HEK293 (cell line): ENCODE results near the gene CHMP4A.

ENCODE experiments used
- ELK4 ChIP-seq: IDR thresholded peaks from 2 replicates; pipeline ENCODE4 v1.6.1; 2011; ENCODE audit warnings: mild to moderate bottlenecking, low read depth, low read length, borderline replicate concordance
- GLIS1 ChIP-seq: fragments of 450-650 bp; formaldehyde crosslinking; IDR thresholded peaks from 2 replicates; pipeline ENCODE4 v1.5.1; 2016; ENCODE audit warnings: missing biosample characterization, missing genetic modification characterization
- HOXC10 ChIP-seq: sonication (generic); formaldehyde crosslinking; IDR thresholded peaks from 2 replicates; pipeline ENCODE4 v1.8.1; 2023; ENCODE audit warnings: mild to moderate bottlenecking, missing genetic modification reagents
- IKZF3 ChIP-seq: fragments of 450-650 bp; IDR thresholded peaks from 2 replicates; pipeline ENCODE4 v1.5.0; 2018; ENCODE audit warnings: missing biosample characterization, mild to moderate bottlenecking, missing genetic modification characterization, moderate library complexity
- KLF8 ChIP-seq: fragments of 450-650 bp; formaldehyde crosslinking; IDR thresholded peaks from 2 replicates; pipeline ENCODE4 v1.5.1; 2016; ENCODE audit warnings: missing biosample characterization, missing genetic modification characterization
- KLF9 ChIP-seq: fragments of 450-650 bp; formaldehyde crosslinking; IDR thresholded peaks from 2 replicates; pipeline ENCODE4 v1.5.1; 2016; ENCODE audit warnings: missing biosample characterization, missing genetic modification characterization, low read depth
- MEIS1 ChIP-seq: sonication (generic); formaldehyde crosslinking; IDR thresholded peaks from 2 replicates; pipeline ENCODE4 v1.8.1; 2022; ENCODE audit warnings: missing genetic modification reagents, mild to moderate bottlenecking, borderline replicate concordance
- MZF1 ChIP-seq: fragments of 450-650 bp; formaldehyde crosslinking; IDR thresholded peaks from 2 replicates; pipeline ENCODE4 v1.5.1; 2017; ENCODE audit warnings: missing biosample characterization, missing genetic modification characterization, borderline replicate concordance
- PATZ1 ChIP-seq: fragments of 450-650 bp; formaldehyde crosslinking; IDR thresholded peaks from 2 replicates; pipeline ENCODE4 v1.5.1; 2016; ENCODE audit warnings: missing biosample characterization, missing genetic modification characterization
- PBX3 ChIP-seq: sonication (generic); formaldehyde crosslinking; IDR thresholded peaks from 2 replicates; pipeline ENCODE4 v1.8.1; 2022; ENCODE audit warnings: mild to moderate bottlenecking, moderate library complexity, missing genetic modification reagents
- SCRT1 ChIP-seq: fragments of 450-650 bp; formaldehyde crosslinking; IDR thresholded peaks from 2 replicates; pipeline ENCODE4 v1.5.1; 2016; ENCODE audit warnings: missing biosample characterization, missing genetic modification characterization, borderline replicate concordance
- SETDB1 ChIP-seq: IDR thresholded peaks from one replicate; pipeline ENCODE4 v1.6.1; 2017; ENCODE audit warnings: mild to moderate bottlenecking, low read length, moderate library complexity, mixed read lengths; ENCODE audit not compliant: insufficient read length
- SP2 ChIP-seq: fragments of 450-650 bp; formaldehyde crosslinking; IDR thresholded peaks from 2 replicates; pipeline ENCODE4 v1.5.1; 2016; ENCODE audit warnings: missing biosample characterization, missing genetic modification characterization
- SP7 ChIP-seq: fragments of 450-650 bp; formaldehyde crosslinking; IDR thresholded peaks from 2 replicates; pipeline ENCODE4 v1.5.1; 2016; ENCODE audit warnings: missing biosample characterization, missing genetic modification characterization
- ZBTB44 ChIP-seq: fragments of 450-650 bp; IDR thresholded peaks from 2 replicates; pipeline ENCODE4 v1.5.1; 2018; ENCODE audit warnings: missing biosample characterization, mild to moderate bottlenecking, missing genetic modification characterization
- ZBTB49 ChIP-seq: fragments of 450-650 bp; formaldehyde crosslinking; IDR thresholded peaks from 2 replicates; pipeline ENCODE4 v1.5.1; 2016; ENCODE audit warnings: missing biosample characterization, missing genetic modification characterization, low read depth
- ZNF19 ChIP-seq: fragments of 450-650 bp; formaldehyde crosslinking; IDR thresholded peaks from 2 replicates; pipeline ENCODE4; 2016; ENCODE audit warnings: missing biosample characterization, missing genetic modification characterization, low read depth
- ZNF2 ChIP-seq: fragments of 450-650 bp; formaldehyde crosslinking; IDR thresholded peaks from 2 replicates; pipeline ENCODE4 v1.5.1; 2016; ENCODE audit warnings: missing biosample characterization, missing genetic modification characterization
- ZNF202 ChIP-seq: fragments of 450-650 bp; formaldehyde crosslinking; IDR thresholded peaks from 2 replicates; pipeline ENCODE4 v1.5.1; 2016; ENCODE audit warnings: missing biosample characterization, missing genetic modification characterization, borderline replicate concordance
- ZNF211 ChIP-seq: fragments of 450-650 bp; formaldehyde crosslinking; IDR thresholded peaks from 2 replicates; pipeline ENCODE4 v1.5.1; 2016; ENCODE audit warnings: low read depth, missing biosample characterization, missing genetic modification characterization
- ZNF223 ChIP-seq: fragments of 450-650 bp; formaldehyde crosslinking; IDR thresholded peaks from 2 replicates; pipeline ENCODE4 v1.5.1; 2016; ENCODE audit warnings: missing biosample characterization, missing genetic modification characterization
- ZNF26 ChIP-seq: fragments of 450-650 bp; formaldehyde crosslinking; IDR thresholded peaks from 2 replicates; pipeline ENCODE4 v1.5.1; 2016; ENCODE audit warnings: missing biosample characterization, missing genetic modification characterization
- ZNF324 ChIP-seq: fragments of 450-650 bp; formaldehyde crosslinking; IDR thresholded peaks from 2 replicates; pipeline ENCODE4 v1.5.1; 2016; ENCODE audit warnings: missing biosample characterization, missing genetic modification characterization
- ZNF571 ChIP-seq: fragments of 450-650 bp; formaldehyde crosslinking; IDR thresholded peaks from 2 replicates; pipeline ENCODE4 v1.5.0; 2017; ENCODE audit warnings: missing biosample characterization, missing genetic modification characterization
- ZNF600 ChIP-seq: fragments of 450-650 bp; formaldehyde crosslinking; IDR thresholded peaks from 2 replicates; pipeline ENCODE4 v1.5.1; 2016; ENCODE audit warnings: missing biosample characterization, missing genetic modification characterization
- ZNF658 ChIP-seq: fragments of 450-650 bp; formaldehyde crosslinking; IDR thresholded peaks from 2 replicates; pipeline ENCODE4; 2016; ENCODE audit warnings: missing biosample characterization, missing genetic modification characterization
- ZNF670 ChIP-seq: fragments of 450-650 bp; formaldehyde crosslinking; IDR thresholded peaks from 2 replicates; pipeline ENCODE4 v1.5.1; 2016; ENCODE audit warnings: missing biosample characterization, missing genetic modification characterization, low read depth
- ZNF701 ChIP-seq: fragments of 450-650 bp; formaldehyde crosslinking; IDR thresholded peaks from 2 replicates; pipeline ENCODE4 v1.5.1; 2016; ENCODE audit warnings: missing biosample characterization, missing genetic modification characterization
- ZNF76 ChIP-seq: fragments of 450-650 bp; formaldehyde crosslinking; IDR thresholded peaks from 2 replicates; pipeline ENCODE4; 2016; ENCODE audit warnings: low read depth, missing biosample characterization, missing genetic modification characterization, borderline replicate concordance
- ZNF830 ChIP-seq: fragments of 450-650 bp; IDR thresholded peaks from 2 replicates; pipeline ENCODE4 v1.5.0; 2018; ENCODE audit warnings: missing biosample characterization, missing genetic modification characterization, low read depth, mild to moderate bottlenecking, moderate library complexity
- ZNF843 ChIP-seq: fragments of 450-650 bp; formaldehyde crosslinking; IDR thresholded peaks from 2 replicates; pipeline ENCODE4 v1.5.1; 2016; ENCODE audit warnings: missing biosample characterization, missing genetic modification characterization
- ZSCAN30 ChIP-seq: fragments of 450-650 bp; IDR thresholded peaks from 2 replicates; pipeline ENCODE4 v1.5.1; 2018; ENCODE audit warnings: missing biosample characterization, mild to moderate bottlenecking, missing genetic modification characterization, moderate library complexity

The CHMP4A gene

GRCh38 chr14:24232121-24232644 lies 18.9 kb upstream of the CHMP4A start, which contains the start of gene NEDD8 (continued):
- TF ChIP-seq HOXC10 (CRISPR knock-in tag), result no peak
- TF ChIP-seq ZNF26 (tag by site-specific recombination), result no peak
- 0 out of 2 replicates have a peak, but pooled peaks have one; percentile 13 for TF ChIP-seq ZNF324 (tag by site-specific recombination)
- no peak for TF ChIP-seq ZNF670 (tag by site-specific recombination)
- no peak for TF ChIP-seq MEIS1
- peak; percentile 97 for TF ChIP-seq ZNF76 (tag by site-specific recombination)
- TF ChIP-seq ZNF830 (tag by site-specific recombination), result no peak
- TF ChIP-seq ZNF600, result no peak
- TF ChIP-seq ZNF2 (tag by site-specific recombination), result no peak
- TF ChIP-seq ZNF571 (tag by site-specific recombination), result no peak
- TF ChIP-seq ZSCAN30 (tag by site-specific recombination), result no peak
- TF ChIP-seq PBX3 (CRISPR knock-in tag), result no peak
- TF ChIP-seq KLF8 (tag by site-specific recombination), result peak; percentile 81; the same call in 1 of the 2 replicates
- no peak for TF ChIP-seq MZF1 (tag by site-specific recombination)
- no peak for TF ChIP-seq ZNF211 (tag by site-specific recombination)
- TF ChIP-seq KLF9 (tag by site-specific recombination), result peak; percentile 27; the same call in 1 of the 2 replicates
- 0 out of 2 replicates have a peak, but pooled peaks have one; percentile 31 for TF ChIP-seq IKZF3 (tag by site-specific recombination)
- TF ChIP-seq ZNF843 (tag by site-specific recombination), result no peak
- TF ChIP-seq ZNF701 (tag by site-specific recombination), result no peak
- TF ChIP-seq SP2, result peak; percentile 62
- no peak for TF ChIP-seq ZNF202
- TF ChIP-seq ZNF658 (tag by site-specific recombination), result no peak
- TF ChIP-seq SETDB1, result no peak
- peak; percentile 50 for TF ChIP-seq SP7 (tag by site-specific recombination)
- TF ChIP-seq GLIS1 (tag by site-specific recombination), result peak; percentile 64; the same call in 1 of the 2 replicates
- no peak for TF ChIP-seq SCRT1 (tag by site-specific recombination)
- no peak for TF ChIP-seq ZNF223 (tag by site-specific recombination)
- no peak for TF ChIP-seq ZBTB49 (tag by site-specific recombination)
- TF ChIP-seq PATZ1 (tag by site-specific recombination), result peak; percentile 53
- no peak for TF ChIP-seq ZBTB44 (tag by site-specific recombination)
- 0 out of 2 replicates have a peak, but pooled peaks have one; percentile 36 for TF ChIP-seq ELK4
- TF ChIP-seq ZNF19 (tag by site-specific recombination), result no peak
